GM21526 (cell line): Measurements from ENCODE around the gene IL17C.

Experiments used
- ATAC-seq: cut with Tn5 transposase; IDR thresholded peaks from one replicate; pipeline ENCODE4 v1.9.1; 2021; ENCODE audit warnings: moderate library complexity; ENCODE audit not compliant: unreplicated experiment, low FRiP score

The IL17C gene

GRCh38 chr16:88680554-88681083, 42.2 kb downstream of the IL17C start:
- ATAC-seq, result no peak

DNA sequence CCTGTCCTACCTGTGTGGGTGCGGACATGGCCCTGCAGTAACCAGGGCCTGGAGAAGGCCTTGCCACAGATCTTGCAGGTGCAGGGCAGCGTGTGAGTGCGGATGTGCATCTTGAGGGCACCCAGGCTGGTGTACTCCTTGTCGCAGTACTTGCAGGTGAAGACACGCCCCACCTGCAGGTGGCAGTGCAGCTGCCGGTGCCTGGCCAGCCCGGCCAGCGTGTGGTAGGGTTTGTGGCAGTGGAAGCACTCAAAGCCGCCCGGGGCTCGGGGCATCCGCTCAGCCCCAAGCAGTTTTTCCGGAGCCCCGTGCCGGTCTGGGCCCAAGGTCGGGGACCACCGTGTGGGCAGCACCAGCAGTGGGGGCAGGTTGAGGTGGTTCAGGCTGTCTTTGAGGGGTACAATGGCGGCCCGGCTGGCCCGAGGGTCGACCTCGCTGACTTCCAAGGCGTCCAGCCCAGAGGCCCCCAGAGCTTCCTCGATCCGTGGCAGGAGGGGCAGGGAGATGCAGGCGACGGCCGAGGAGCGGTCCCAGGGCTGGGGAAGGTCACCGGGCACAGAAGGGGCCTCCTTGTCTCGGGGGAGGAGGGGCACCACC, 42.8 kb downstream of the IL17C start:
- no peak for ATAC-seq

DNA sequence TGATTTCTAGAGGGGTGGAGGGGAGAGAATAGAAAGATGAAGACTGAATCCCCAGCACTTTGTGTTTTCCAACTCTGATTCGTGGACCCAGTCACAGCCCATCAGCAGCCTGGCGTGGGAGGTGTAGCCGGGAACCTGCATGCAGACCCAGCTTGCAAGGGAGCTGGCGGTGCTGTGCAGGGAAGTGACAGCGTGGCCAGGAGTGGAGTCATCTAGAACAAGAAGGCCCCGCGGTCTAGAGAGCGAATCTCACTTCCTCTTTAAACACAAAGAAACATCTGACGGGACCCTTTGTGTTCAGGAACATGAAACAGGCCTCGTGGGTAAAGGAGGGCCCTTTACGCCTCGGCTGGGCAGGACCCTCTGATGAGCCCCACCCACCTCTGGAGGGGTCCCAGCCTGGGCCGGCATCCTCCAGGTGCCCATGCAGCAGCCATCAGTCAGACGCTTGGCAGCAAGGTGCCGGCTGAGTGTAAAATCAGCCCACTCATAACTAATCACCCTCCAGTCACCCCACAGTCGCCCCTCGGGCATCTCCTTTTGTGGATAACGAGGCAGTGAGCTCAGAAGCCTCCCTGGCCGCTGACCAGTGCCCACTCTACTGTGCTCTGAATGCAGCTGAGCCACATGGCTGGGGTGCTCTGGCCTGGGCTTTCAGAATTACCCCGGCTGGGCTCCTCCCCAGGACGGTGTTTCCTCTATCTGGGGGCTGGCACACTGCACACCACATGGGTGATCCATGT, 43.5 kb downstream of the IL17C start:
- peak; percentile 74 for ATAC-seq

DNA sequence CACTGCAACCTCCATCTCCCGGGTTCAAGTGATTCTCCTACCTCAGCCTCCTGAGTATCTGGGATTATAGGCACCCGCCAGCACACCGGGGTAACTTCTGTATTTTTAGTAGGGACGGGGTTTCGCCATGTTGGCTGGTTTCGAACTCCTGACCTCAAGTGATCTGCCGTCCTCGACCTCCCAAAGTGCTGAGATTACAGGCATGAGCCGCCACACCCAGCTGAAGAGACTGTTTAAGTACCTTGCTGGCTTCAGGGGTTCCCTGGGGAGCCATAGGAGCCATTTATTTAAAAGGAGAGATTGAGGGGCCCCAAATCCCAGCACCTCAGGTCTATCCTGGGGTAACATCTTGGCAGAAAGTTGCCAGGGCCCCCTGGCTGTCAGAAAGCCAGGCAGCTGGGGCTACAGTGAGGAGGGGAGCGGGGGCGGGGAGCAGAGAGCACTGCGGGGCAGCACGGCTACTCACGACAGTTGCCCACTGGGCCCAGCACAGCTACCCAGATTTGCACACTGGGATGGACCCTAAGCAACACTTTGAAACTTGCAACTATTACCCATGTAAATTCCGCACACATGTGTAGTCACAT, 46.3 kb downstream of the IL17C start:
- ATAC-seq, result no peak

GRCh38 chr16:88685156-88686061, 47.0 kb downstream of the IL17C start:
- no peak for ATAC-seq

DNA sequence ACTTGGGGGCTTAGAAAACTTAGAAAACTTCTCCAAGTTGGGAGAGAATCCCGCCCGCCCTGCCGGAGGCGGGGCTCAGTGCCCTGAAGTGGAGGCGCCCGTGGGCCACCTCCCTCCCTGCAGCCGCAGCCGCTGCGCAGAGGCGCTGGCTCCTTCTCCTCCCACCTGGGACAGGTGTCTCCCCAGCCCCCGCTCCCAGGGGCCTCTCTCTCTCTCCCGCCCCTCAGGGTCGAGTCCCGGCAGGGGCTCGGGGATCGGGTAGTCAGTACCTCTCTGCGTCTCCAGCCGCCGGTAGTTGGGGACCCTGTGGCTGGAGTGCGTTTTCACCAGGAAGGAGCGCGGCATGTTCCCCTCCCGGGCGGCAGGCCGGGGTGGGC, 47.7 kb downstream of the IL17C start:
- peak; percentile 4 for ATAC-seq

- peak; percentile 49 for ATAC-seq
Observed at GRCh38 chr16:88686439-88687253, 48.3 kb downstream of the IL17C start, which contains the start of gene SNAI3. SNAI3 (minus strand) TSS chr16:88686507; CDS start chr16:88686406, 101 bp downstream.

DNA sequence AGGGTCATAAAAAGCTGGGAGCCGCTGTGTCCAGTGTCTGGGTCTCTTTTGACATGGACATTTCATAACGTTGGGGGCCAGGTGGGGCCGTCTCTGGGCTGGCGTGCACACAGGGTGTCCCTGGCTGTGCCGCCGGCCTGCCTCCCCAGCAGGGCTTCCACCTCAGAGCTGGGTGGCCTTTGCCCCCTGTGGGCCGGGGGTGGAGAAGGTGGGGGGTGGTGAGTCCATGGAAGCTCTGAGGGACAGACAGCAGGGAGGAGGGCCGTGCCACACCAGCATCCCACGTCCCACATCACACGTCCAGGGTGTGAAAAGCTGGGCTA, 48.8 kb downstream of the IL17C start:
- ATAC-seq, result no peak

DNA sequence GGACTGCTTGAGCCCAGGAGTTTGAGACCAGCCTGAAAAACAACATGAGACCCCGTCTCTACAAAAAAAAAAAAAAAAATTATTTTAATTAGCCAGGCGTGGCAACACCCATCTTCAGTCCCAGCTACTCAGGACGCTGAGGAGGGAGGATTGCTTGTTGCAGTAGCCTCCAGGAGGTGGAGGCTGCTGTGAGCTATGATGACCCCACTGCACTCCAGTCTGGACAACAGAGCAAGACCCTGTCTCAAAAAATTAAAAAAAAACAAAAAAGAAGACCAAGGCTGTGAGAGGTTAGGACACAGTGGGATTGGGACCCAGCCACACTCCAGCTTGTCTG, 49.3 kb downstream of the IL17C start:
- ATAC-seq, result no peak

- ATAC-seq, result no peak
Observed at GRCh38 chr16:88688013-88688778, 49.8 kb downstream of the IL17C start.
